PC-9 (cell line): ENCODE measurements around the gene CLDN7. TPM values are rescaled to one million over a fixed set of nuclear protein-coding genes. Genes with fewer than 3 reads are reported as not detected.
A peak's percentile ranks its signal among the peaks of the same experiment; 100 is the strongest.

Experiments
- BruUV-seq: library from RNA; stranded (reverse); fragments of 400-500 nt; replicated peaks from 2 replicates; lab custom pipeline; 2021; lab: Mats Ljungman, UMichigan
- CTCF ChIA-PET: fragments of 300-600 bp; sonication (Branson Sonifier 250); formaldehyde crosslinking; loops from one replicate; lab custom pipeline; 2022; ENCODE audit warnings: antibody characterized with exemption; lab: Charles Lee
- POLR2A ChIA-PET: fragments of 300-600 bp; sonication (Branson Sonifier 250); formaldehyde crosslinking; loops from one replicate; lab custom pipeline; 2022; ENCODE audit warnings: antibody characterized with exemption; ENCODE audit not compliant: unreplicated experiment; lab: Charles Lee
- DNase-seq, 2 experiments: peaks; one replicate each; pipeline versions ENCODE4 v3.0.0 to v3.0.0-alpha.2; 2015 to 2022; ENCODE audit warnings: mixed read lengths in 1 of 2
- H2AFZ ChIP-seq: fragments of 200-600 bp; sonication (generic); 2 replicates; pipeline ENCODE4 v1.8.1; 2017; ENCODE audit warnings: antibody characterized with exemption
- H3F3A ChIP-seq: fragments of 200-600 bp; sonication (generic); 2 replicates; pipeline ENCODE4 v1.8.1; 2017; ENCODE audit warnings: antibody characterized with exemption, mild to moderate bottlenecking, low read depth; ENCODE audit not compliant: insufficient read depth
- H3K27ac ChIP-seq: fragments of 200-600 bp; sonication (generic); 2 replicates; pipeline ENCODE4 v1.6.1; 2016; ENCODE audit warnings: mixed run types
- H3K27me3 ChIP-seq: fragments of 200-600 bp; sonication (generic); 2 replicates; pipeline ENCODE4 v1.6.1; 2016; ENCODE audit warnings: low read depth, mixed run types; ENCODE audit not compliant: insufficient read depth
- H3K36me3 ChIP-seq: fragments of 200-600 bp; sonication (generic); 2 replicates; pipeline ENCODE4 v1.6.1; 2016; ENCODE audit warnings: low read depth, mixed run types
- H3K4me1 ChIP-seq: fragments of 200-600 bp; sonication (generic); replicated peaks from 2 replicates; pipeline ENCODE4 v1.6.1; 2016; ENCODE audit warnings: mixed run types; ENCODE audit not compliant: insufficient read depth
- H3K4me2 ChIP-seq: fragments of 200-600 bp; sonication (generic); 2 replicates; pipeline ENCODE4 v1.6.1; 2017; ENCODE audit warnings: mixed run types
- H3K4me3 ChIP-seq: fragments of 200-600 bp; sonication (generic); 2 replicates; pipeline ENCODE4 v1.6.1; 2016; ENCODE audit warnings: mixed run types
- H3K79me2 ChIP-seq: fragments of 200-600 bp; sonication (generic); 2 replicates; pipeline ENCODE4 v1.6.1; 2017; ENCODE audit warnings: low read depth, mixed run types
- H3K9me2 ChIP-seq: fragments of 200-600 bp; sonication (generic); 2 replicates; pipeline ENCODE4 v1.8.1; 2017; ENCODE audit warnings: mild to moderate bottlenecking; ENCODE audit not compliant: insufficient read depth
- H3K9me3 ChIP-seq: fragments of 200-600 bp; sonication (generic); 2 replicates; pipeline ENCODE4 v1.8.1; 2016; ENCODE audit warnings: low read depth; ENCODE audit not compliant: insufficient read depth
- H4K20me1 ChIP-seq: fragments of 200-600 bp; sonication (generic); 2 replicates; pipeline ENCODE4 v1.8.1; 2017; ENCODE audit not compliant: insufficient read depth
- CTCF ChIP-seq: fragments of 200-600 bp; sonication (generic); conservative IDR thresholded peaks from 2 replicates; pipeline ENCODE4 v1.6.1; 2017; ENCODE audit warnings: mixed run types, antibody characterized with exemption, mild to moderate bottlenecking, moderate library complexity
- EZH2 ChIP-seq: fragments of 200-600 bp; sonication (generic); IDR thresholded peaks from 2 replicates; pipeline ENCODE4 v1.8.0; 2017; ENCODE audit warnings: antibody characterized with exemption, low read depth
- intact Hi-C: fragments of 100-400 bp; cut with micrococcal nuclease; formaldehyde crosslinking; loops from one replicate; pipeline ENCODE4 v1.10.0; 2022; ENCODE audit not compliant: unreplicated experiment
- total RNA-seq: library from RNA; stranded (reverse); gene quantifications from 2 replicates; pipeline ENCODE4 v1.2.3, GENCODE V29; 2021

The CLDN7 gene
- total RNA-seq, 1 experiment from 2014 or later = 390 TPM

GRCh38 chr17:7306911-7307685, 44.8 kb upstream of the CLDN7 start, which contains the start of gene EIF5A:
EIF5A (plus strand) TSS chr17:7307628; CDS start chr17:7309636, 2,008 bp downstream.
- intact Hi-C loops = loop anchor here (1.0 to 5.0 kb wide), 3 partner anchors 45 to 177 kb away; partner anchors contain the start of genes CLDN7 and POLR2A
- H3K9me3 ChIP-seq = no peaks in the 10 kb centered on the region
- TF ChIP-seq EZH2 = no peak
- no peak for TF ChIP-seq CTCF
- H3K9me2 ChIP-seq = no peaks in the 10 kb centered on the region
- H3K79me2 ChIP-seq = peaks cover 44% of the 10 kb centered on the region
- peak within 1 kb of the TSS; percentile 93 for H2AFZ ChIP-seq
- peak within 1 kb of the TSS; percentile 86 for H3K4me3 ChIP-seq
- H3K4me1 ChIP-seq = peaks cover 26% of the 10 kb centered on the region
- peaks cover 56% of the 10 kb centered on the region for H3F3A ChIP-seq
- peak within 1 kb of the TSS; percentile 98 for H3K4me2 ChIP-seq
- CTCF ChIA-PET = interaction anchor here (0.6 kb wide), 1 partner anchor 258 kb away, joined by 3 read pairs; no protein-coding TSS in a partner anchor
- H3K36me3 ChIP-seq = peaks cover 33% of the 10 kb centered on the region
- peak; percentile 99 for DNase-seq
- H3K27ac ChIP-seq = peak within 1 kb of the TSS; percentile 96
- no TSS peak for BruUV-seq
- no peaks in the 10 kb centered on the region for H3K27me3 ChIP-seq
- POLR2A ChIA-PET = no interaction called here
- H4K20me1 ChIP-seq = peaks cover 32% of the 10 kb centered on the region

- intact Hi-C loops = no loop called here
- Histone ChIP-seq H3K4me1 (peaks cover under 1% of the 10 kb centered on the region), H3K27me3 (no peaks in the 10 kb centered on the region), H3K27ac (no peak overlapping the region), H3F3A (peaks cover 29% of the 10 kb centered on the region), H4K20me1 (peaks cover 4% of the 10 kb centered on the region), H2AFZ (no peak overlapping the region), H3K4me2 (no peak overlapping the region), H3K4me3 (no peak overlapping the region), H3K9me3 (no peaks in the 10 kb centered on the region), H3K9me2 (no peaks in the 10 kb centered on the region), H3K36me3 (peaks cover 6% of the 10 kb centered on the region), H3K79me2 (peaks cover 18% of the 10 kb centered on the region)
- ChIA-PET POLR2A (no interaction called here), CTCF (no interaction called here)
- DNase-seq = no peak
- BruUV-seq = no TSS peak
- TF ChIP-seq CTCF (no peak), EZH2 (no peak)
Measured at GRCh38 chr17:7304179-7304578, 41.9 kb upstream of the CLDN7 start.

- intact Hi-C loops = loop anchor here (1.0 kb wide), 2 partner anchors 16 to 250 kb away; no protein-coding TSS in a partner anchor
- ChIA-PET POLR2A (interaction anchor here (0.7 kb wide), 1 partner anchor 49 kb away, joined by 5 read pairs; no protein-coding TSS in a partner anchor), CTCF (interaction anchor here (0.7 to 1.3 kb wide), 5 partner anchors 9 to 324 kb away, joined by 3 to 5 read pairs (median 3); no protein-coding TSS in a partner anchor)
- Histone ChIP-seq H3K4me1 (peaks cover 25% of the 10 kb centered on the region), H3K9me2 (no peaks in the 10 kb centered on the region), H3K9me3 (no peaks in the 10 kb centered on the region), H3K4me3 (peak overlapping the region; percentile 36), H4K20me1 (no peaks in the 10 kb centered on the region), H3K27ac (no peak overlapping the region), H2AFZ (peak overlapping the region; percentile 44; the same call in 1 of the 2 replicates), H3K4me2 (peak overlapping the region; percentile 82), H3K36me3 (no peaks in the 10 kb centered on the region), H3K27me3 (no peaks in the 10 kb centered on the region), H3F3A (peaks cover 32% of the 10 kb centered on the region; the same call in 1 of the 2 replicates), H3K79me2 (no peaks in the 10 kb centered on the region)
- DNase-seq = peak; percentile 61 to 90
- TF ChIP-seq CTCF (peak; percentile 95), EZH2 (no peak)
- no TSS peak for BruUV-seq
Measured at GRCh38 chr17:7296189-7296861, 34.0 kb upstream of the CLDN7 start.
